Measurements from ENCODE around the gene SYNDIG1. TPM values are rescaled to one million over a fixed set of nuclear protein-coding genes. Genes with fewer than 3 reads are reported as not detected.

Gene SYNDIG1
- total and polyA plus RNA-seq, 2 of the 4 experiments (the other 2 are of a cell fraction), result not detected

DNA sequence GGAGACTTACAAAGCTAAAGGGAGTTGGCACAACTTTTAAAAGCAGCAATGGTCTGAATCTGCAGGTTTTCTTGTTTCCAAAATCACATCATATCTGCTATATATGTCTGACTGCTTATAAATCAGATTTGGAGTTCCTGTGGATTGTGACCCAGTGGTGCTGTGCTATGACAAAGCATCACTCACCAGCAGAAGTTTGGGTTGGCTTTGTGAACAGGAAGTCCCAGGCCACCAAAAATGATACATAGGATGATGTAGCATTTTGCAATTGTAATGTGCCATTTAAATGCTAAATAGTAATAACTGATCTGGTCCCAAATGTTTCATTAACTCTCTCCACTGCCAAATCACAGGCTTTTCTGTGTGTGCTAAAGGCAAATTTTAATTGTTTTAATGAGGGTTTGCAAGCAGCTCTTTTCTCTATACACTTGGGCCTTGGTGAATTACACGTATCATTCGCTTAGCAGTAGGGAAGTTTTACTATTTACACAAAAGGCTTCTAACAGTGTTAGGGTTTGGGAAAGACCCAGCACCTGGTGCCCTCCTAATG is 60.8 kb downstream of the SYNDIG1 start:
- Histone ChIP-seq H3K79me1 (ENCODE audit: low read depth in 1 of 2, low read length in 2 of 2) (no peaks in the 10 kb centered on the region), H2BK20ac (ENCODE audit: low read depth, low read length) (no peak overlapping the region), H4K91ac (ENCODE audit: insufficient read depth, low read depth, low read length) (no peak overlapping the region), H3K36me3 (ENCODE audit: control insufficient read depth, insufficient read depth, low read length) (no peaks in the 10 kb centered on the region), H3K18ac (ENCODE audit: low read depth, low read length) (no peak overlapping the region), H2BK5ac (ENCODE audit: low read depth, low read length, poor library complexity, severe bottlenecking) (no peak overlapping the region), H3K56ac (ENCODE audit: extremely low read depth, insufficient read depth, low read length) (no peak overlapping the region), H2BK120ac (ENCODE audit: low read depth, low read length) (no peak overlapping the region), H2BK15ac (ENCODE audit: low read depth, low read length) (no peak overlapping the region), H3K4me3 (ENCODE audit: insufficient read depth, low read depth, low read length) (no peak overlapping the region), H3K14ac (replicated peaks; ENCODE audit: low read depth, low read length) (no peak overlapping the region), H2AK5ac (ENCODE audit: low read depth, low read length) (no peak overlapping the region), H3K9me1 (ENCODE audit: insufficient read depth, low read length) (no peaks in the 10 kb centered on the region), H4K20me1 (ENCODE audit: insufficient read depth, low read length) (no peaks in the 10 kb centered on the region), H3K9me3 (ENCODE audit: control insufficient read depth, insufficient read depth, low read length) (no peaks in the 10 kb centered on the region), H3K9ac (ENCODE audit: low read depth, low read length) (no peak overlapping the region), H3K23ac (ENCODE audit: low read depth, low read length) (no peak overlapping the region), H4K5ac (ENCODE audit: low read depth, low read length) (no peak overlapping the region), H2AFZ (replicated peaks; ENCODE audit: low read length, poor library complexity) (no peak overlapping the region), H3K27ac (ENCODE audit: insufficient read depth, low read length) (no peak overlapping the region), H3K4ac (ENCODE audit: low read depth, low read length) (no peak overlapping the region), H4K8ac (ENCODE audit: low read depth in 2 of 2, low read length in 2 of 2) (no peak overlapping the region), H2AK9ac (replicated peaks; ENCODE audit: low read depth, low read length, poor library complexity) (no peak overlapping the region), H3K4me2 (ENCODE audit: low read depth, low read length) (no peak overlapping the region), H3K27me3 (ENCODE audit: control insufficient read depth, insufficient read depth, low read length) (no peaks in the 10 kb centered on the region; the same call in 1 of the 2 replicates), H3K4me1 (ENCODE audit: control insufficient read depth, insufficient read depth, low read length) (no peaks in the 10 kb centered on the region)
- in situ Hi-C loops (cut with MboI; ENCODE audit: low sequenced_read_pairs), result no loop called here
- CTCF ChIA-PET, result no interaction called here
- dilution Hi-C loops (cut with HindIII; ENCODE audit: low sequenced_read_pairs, unreplicated experiment), result no loop called here
- WGBS, 2 experiments (ENCODE audit: extremely low coverage in 2 of 2, insufficient read length in 1 of 2), result no CpG with 5 or more reads among the region's 2 CpGs
- DNase-seq, result no peak
- TF ChIP-seq, protein P1, sequence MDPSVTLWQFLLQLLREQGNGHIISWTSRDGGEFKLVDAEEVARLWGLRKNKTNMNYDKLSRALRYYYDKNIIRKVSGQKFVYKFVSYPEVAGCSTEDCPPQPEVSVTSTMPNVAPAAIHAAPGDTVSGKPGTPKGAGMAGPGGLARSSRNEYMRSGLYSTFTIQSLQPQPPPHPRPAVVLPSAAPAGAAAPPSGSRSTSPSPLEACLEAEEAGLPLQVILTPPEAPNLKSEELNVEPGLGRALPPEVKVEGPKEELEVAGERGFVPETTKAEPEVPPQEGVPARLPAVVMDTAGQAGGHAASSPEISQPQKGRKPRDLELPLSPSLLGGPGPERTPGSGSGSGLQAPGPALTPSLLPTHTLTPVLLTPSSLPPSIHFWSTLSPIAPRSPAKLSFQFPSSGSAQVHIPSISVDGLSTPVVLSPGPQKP (IDR thresholded peaks at IDR 0.05; ENCODE audit: borderline replicate concordance, low read depth, low read length), result no peak
- TF ChIP-seq SMC3 (IDR thresholded peaks at IDR 0.05; ENCODE audit: low read depth, low read length) (no peak), CEBPB (IDR thresholded peaks at IDR 0.05; ENCODE audit: low read depth, low read length) (no peak), MAZ (IDR thresholded peaks at IDR 0.05; ENCODE audit: borderline replicate concordance, low read depth, low read length) (no peak), RCOR1 (IDR thresholded peaks at IDR 0.05; ENCODE audit: insufficient replicate concordance, low read length) (no peak), RAD21 (IDR thresholded peaks at IDR 0.05; ENCODE audit: low read length) (no peak), NFE2L2 (IDR thresholded peaks at IDR 0.05; ENCODE audit: low read depth, low read length) (no peak), MXI1 (IDR thresholded peaks at IDR 0.05; ENCODE audit: borderline replicate concordance, low read depth, low read length) (no peak), FOS (IDR thresholded peaks at IDR 0.05; ENCODE audit: low read depth, low read length) (no peak), POLR2A (IDR thresholded peaks at IDR 0.05; ENCODE audit: low read depth, low read length) (no peak)
- TF ChIP-seq, protein P2, sequence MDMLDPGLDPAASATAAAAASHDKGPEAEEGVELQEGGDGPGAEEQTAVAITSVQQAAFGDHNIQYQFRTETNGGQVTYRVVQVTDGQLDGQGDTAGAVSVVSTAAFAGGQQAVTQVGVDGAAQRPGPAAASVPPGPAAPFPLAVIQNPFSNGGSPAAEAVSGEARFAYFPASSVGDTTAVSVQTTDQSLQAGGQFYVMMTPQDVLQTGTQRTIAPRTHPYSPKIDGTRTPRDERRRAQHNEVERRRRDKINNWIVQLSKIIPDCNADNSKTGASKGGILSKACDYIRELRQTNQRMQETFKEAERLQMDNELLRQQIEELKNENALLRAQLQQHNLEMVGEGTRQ (IDR thresholded peaks at IDR 0.05; ENCODE audit: low read depth, low read length), result no peak
- TF ChIP-seq, protein P3, sequence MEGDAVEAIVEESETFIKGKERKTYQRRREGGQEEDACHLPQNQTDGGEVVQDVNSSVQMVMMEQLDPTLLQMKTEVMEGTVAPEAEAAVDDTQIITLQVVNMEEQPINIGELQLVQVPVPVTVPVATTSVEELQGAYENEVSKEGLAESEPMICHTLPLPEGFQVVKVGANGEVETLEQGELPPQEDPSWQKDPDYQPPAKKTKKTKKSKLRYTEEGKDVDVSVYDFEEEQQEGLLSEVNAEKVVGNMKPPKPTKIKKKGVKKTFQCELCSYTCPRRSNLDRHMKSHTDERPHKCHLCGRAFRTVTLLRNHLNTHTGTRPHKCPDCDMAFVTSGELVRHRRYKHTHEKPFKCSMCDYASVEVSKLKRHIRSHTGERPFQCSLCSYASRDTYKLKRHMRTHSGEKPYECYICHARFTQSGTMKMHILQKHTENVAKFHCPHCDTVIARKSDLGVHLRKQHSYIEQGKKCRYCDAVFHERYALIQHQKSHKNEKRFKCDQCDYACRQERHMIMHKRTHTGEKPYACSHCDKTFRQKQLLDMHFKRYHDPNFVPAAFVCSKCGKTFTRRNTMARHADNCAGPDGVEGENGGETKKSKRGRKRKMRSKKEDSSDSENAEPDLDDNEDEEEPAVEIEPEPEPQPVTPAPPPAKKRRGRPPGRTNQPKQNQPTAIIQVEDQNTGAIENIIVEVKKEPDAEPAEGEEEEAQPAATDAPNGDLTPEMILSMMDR (conservative IDR thresholded peaks at IDR 0.05; ENCODE audit: low read depth, low read length), result no peak
- POLR2A ChIA-PET (ENCODE audit: unreplicated experiment), result no interaction called here
- BruUV-seq (replicated peaks), result no TSS peak
- ATAC-seq (ENCODE audit: low read depth), result no peak
- intact Hi-C loops (cut with micrococcal nuclease), result no loop called here

All from IMR-90 (cell line).